ENCODE results near the gene AHDC1.

- TF ChIP-seq CTCF (IDR thresholded peaks at IDR 0.05) (no peak), TEAD1 (CRISPR knock-in tag; IDR thresholded peaks at IDR 0.05) (no peak), FOXK1 (CRISPR knock-in tag; IDR thresholded peaks at IDR 0.05) (no peak), USF2 (CRISPR knock-in tag; IDR thresholded peaks at IDR 0.05) (no peak), KAT7 (CRISPR knock-in tag; IDR thresholded peaks at IDR 0.05; ENCODE audit: borderline replicate concordance) (no peak)
Observed at GRCh38 chr1:27552911-27553420, 51.0 kb downstream of the AHDC1 start.

All from WTC11 (cell line).